DMS79 treated with DMSO at 0.1 percent for 48 hours (cell line): ENCODE results near the gene F3.

Source experiments
- DNase-seq: peaks from one replicate; lab custom pipeline; 2025; lab: John Stamatoyannopoulos, UW

Gene F3

GRCh38 chr1:94552071-94552586, 10.6 kb upstream of the F3 start:
- no peak for DNase-seq

GRCh38 chr1:94551449-94551848, 9.9 kb upstream of the F3 start:
- no peak for DNase-seq

- no peak for DNase-seq
These were observed 9.3 kb upstream of the F3 start for GRCh38 chr1:94550800-94551241.

GRCh38 chr1:94550396-94550795, 8.8 kb upstream of the F3 start:
- no peak for DNase-seq

GRCh38 chr1:94549706-94550105, 8.1 kb upstream of the F3 start:
- DNase-seq: no peak

GRCh38 chr1:94544706-94545490, 3.3 kb upstream of the F3 start:
- DNase-seq: no peak

- no peak for DNase-seq
These were observed 2.5 kb upstream of the F3 start for GRCh38 chr1:94543893-94544635.

- DNase-seq: no peak
These were observed 1.4 kb upstream of the F3 start for GRCh38 chr1:94543001-94543400.

GRCh38 chr1:94542088-94542870, 720 bp upstream of the F3 start:
- DNase-seq: no peak

- DNase-seq: no peak
These were observed 916 bp downstream of the F3 start for GRCh38 chr1:94540440-94541245.

GRCh38 chr1:94539496-94539895, 2.1 kb downstream of the F3 start:
- no peak for DNase-seq

- no peak for DNase-seq
These were observed 3.2 kb downstream of the F3 start for GRCh38 chr1:94538243-94538827.

GRCh38 chr1:94537254-94537653, 4.3 kb downstream of the F3 start:
- DNase-seq: no peak

- DNase-seq: no peak
These were observed 5.7 kb downstream of the F3 start for GRCh38 chr1:94535879-94536278.

- DNase-seq: no peak
These were observed 6.5 kb downstream of the F3 start for GRCh38 chr1:94535095-94535494.

- DNase-seq: no peak
These were observed 9.5 kb downstream of the F3 start for GRCh38 chr1:94532077-94532476.

GRCh38 chr1:94531664-94532063, 9.9 kb downstream of the F3 start:
- no peak for DNase-seq

GRCh38 chr1:94530373-94530878, 11.1 kb downstream of the F3 start:
- no peak for DNase-seq

GRCh38 chr1:94529416-94529815, 12.1 kb downstream of the F3 start:
- no peak for DNase-seq

- DNase-seq: no peak
These were observed 12.7 kb downstream of the F3 start for GRCh38 chr1:94528826-94529225.

GRCh38 chr1:94528299-94528698, 13.3 kb downstream of the F3 start:
- no peak for DNase-seq
